ENCODE results near the gene ARL4C. TPM values are rescaled to one million over a fixed set of nuclear protein-coding genes. Genes with fewer than 3 reads are reported as not detected.

Gene ARL4C
- polyA plus RNA-seq, 1 experiment = 15.0 TPM

DNA sequence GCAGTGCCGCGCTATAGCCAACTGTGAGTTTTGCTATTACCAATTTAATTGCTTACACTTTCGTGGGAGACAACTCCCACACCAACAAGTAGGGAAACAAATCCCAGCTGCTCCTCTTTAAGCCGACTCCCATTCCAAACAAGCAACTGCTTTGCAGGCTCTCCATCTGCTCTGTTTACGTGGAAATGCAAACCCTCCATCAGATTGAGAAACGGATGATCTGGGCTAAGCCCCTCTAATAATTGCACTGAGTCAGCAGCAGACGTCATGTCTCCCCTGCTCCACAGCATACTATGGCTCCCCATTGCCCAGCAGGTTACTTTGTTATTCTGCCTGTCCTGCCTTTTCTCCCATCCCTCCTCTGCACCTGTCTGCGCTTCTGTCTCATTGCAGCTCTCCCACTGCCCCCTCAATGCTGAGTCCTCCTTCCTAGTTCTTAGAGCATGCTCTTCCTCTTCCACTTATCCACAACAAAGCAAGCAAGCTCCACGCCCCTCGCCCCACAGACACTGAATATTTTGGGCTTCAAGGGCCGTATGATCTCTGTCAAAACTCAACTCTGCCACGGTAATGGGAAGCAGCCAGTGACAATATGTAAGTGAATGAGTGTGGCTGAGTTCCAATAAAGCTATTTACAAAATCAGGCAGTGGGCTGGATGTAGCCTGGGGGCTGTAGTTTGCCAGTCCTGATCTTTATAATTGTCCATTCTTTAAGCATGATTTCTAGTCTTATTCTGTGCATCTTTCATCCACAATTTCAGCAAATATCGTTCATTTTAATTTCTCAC, 39.5 kb upstream of the ARL4C start:
- Histone ChIP-seq H3K27me3 (ENCODE audit: control insufficient read depth, insufficient read depth, low read length) (peaks cover 32% of the 10 kb centered on the region), H3K4me3 (ENCODE audit: low read depth, low read length) (no peak overlapping the region), H3K9me3 (ENCODE audit: control insufficient read depth, insufficient read depth, low read length) (peaks cover 4% of the 10 kb centered on the region; the same call in 1 of the 2 replicates), H3K27ac (ENCODE audit: low read depth, low read length) (no peak overlapping the region)
- CTCF ChIA-PET = interaction anchor here (0.6 to 3.0 kb wide), 3 partner anchors 8 to 581 kb away, joined by 5 to 32 read pairs (median 7); no protein-coding TSS in a partner anchor
- POLR2A ChIA-PET = no interaction called here
- TF ChIP-seq CTCF (IDR thresholded peaks at IDR 0.05; ENCODE audit: low read depth, low read length) = no peak
- DNase-seq (ENCODE audit: low read depth, low spot score) = no peak

- ChIA-PET CTCF (interaction anchor here (1.2 to 3.0 kb wide), 3 partner anchors 9 to 582 kb away, joined by 3 to 32 read pairs (median 7); no protein-coding TSS in a partner anchor), POLR2A (no interaction called here)
- TF ChIP-seq CTCF (IDR thresholded peaks at IDR 0.05; ENCODE audit: low read depth, low read length) = no peak
- no peak overlapping the region for H3K4me3 ChIP-seq (ENCODE audit: low read depth, low read length)
- H3K9me3 ChIP-seq (ENCODE audit: control insufficient read depth, insufficient read depth, low read length) = peaks cover 4% of the 10 kb centered on the region; the same call in 1 of the 2 replicates
- DNase-seq (ENCODE audit: low read depth, low spot score) = no peak
- H3K27me3 ChIP-seq (ENCODE audit: control insufficient read depth, insufficient read depth, low read length) = peaks cover 32% of the 10 kb centered on the region
- no peak overlapping the region for H3K27ac ChIP-seq (ENCODE audit: low read depth, low read length)
Measured at GRCh38 chr2:234535464-234535863, 38.6 kb upstream of the ARL4C start.

- Histone ChIP-seq H3K27me3 (ENCODE audit: control insufficient read depth, insufficient read depth, low read length) (peaks cover 30% of the 10 kb centered on the region), H3K4me3 (ENCODE audit: low read depth, low read length) (no peak overlapping the region), H3K27ac (ENCODE audit: low read depth, low read length) (no peak overlapping the region), H3K9me3 (ENCODE audit: control insufficient read depth, insufficient read depth, low read length) (peaks cover 4% of the 10 kb centered on the region; the same call in 1 of the 2 replicates)
- no peak for TF ChIP-seq CTCF (IDR thresholded peaks at IDR 0.05; ENCODE audit: low read depth, low read length)
- DNase-seq (ENCODE audit: low read depth, low spot score) = no peak
- ChIA-PET CTCF (interaction anchor here (1.2 to 3.0 kb wide), 3 partner anchors 10 to 583 kb away, joined by 3 to 32 read pairs (median 7); no protein-coding TSS in a partner anchor), POLR2A (no interaction called here)
Measured at GRCh38 chr2:234534515-234534914, 37.6 kb upstream of the ARL4C start.

DNA sequence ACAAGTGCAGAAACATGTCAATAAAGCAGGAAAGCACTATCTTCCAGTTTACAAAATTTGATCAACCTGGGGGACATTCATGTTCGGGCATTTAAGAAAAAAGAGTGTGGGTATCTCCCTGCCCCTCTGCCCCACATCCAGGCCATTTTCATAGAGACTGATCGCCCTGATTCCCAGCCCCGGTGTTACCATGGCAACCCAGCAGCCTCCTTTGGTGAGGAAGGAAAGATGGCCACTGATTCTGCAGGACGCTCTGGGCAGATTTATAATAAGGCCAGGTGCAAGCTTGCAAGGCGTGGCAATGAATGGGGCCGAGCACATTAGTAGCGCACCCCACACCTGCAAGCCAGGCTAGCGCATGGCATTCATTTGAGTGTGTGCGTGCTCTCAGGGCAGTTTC, 36.7 kb upstream of the ARL4C start:
- DNase-seq (ENCODE audit: low read depth, low spot score) = no peak
- H3K4me3 ChIP-seq (ENCODE audit: low read depth, low read length) = no peak overlapping the region
- POLR2A ChIA-PET = no interaction called here
- CTCF ChIA-PET = interaction anchor here (3.0 kb wide), 1 partner anchor 11 kb away, joined by 32 read pairs; no protein-coding TSS in a partner anchor
- TF ChIP-seq CTCF (IDR thresholded peaks at IDR 0.05; ENCODE audit: low read depth, low read length) = no peak
- peaks cover 29% of the 10 kb centered on the region for H3K27me3 ChIP-seq (ENCODE audit: control insufficient read depth, insufficient read depth, low read length)
- no peaks in the 10 kb centered on the region for H3K9me3 ChIP-seq (ENCODE audit: control insufficient read depth, insufficient read depth, low read length)
- no peak overlapping the region for H3K27ac ChIP-seq (ENCODE audit: low read depth, low read length)

All from AG04450 (cell line).